ENCODE results near the gene MACROD2. TPM values are rescaled to one million over a fixed set of nuclear protein-coding genes. Genes with fewer than 3 reads are reported as not detected.

The MACROD2 gene
- total and polyA plus RNA-seq, 2 experiments from 2014 or later: 2.8 to 4.3 TPM

DNA sequence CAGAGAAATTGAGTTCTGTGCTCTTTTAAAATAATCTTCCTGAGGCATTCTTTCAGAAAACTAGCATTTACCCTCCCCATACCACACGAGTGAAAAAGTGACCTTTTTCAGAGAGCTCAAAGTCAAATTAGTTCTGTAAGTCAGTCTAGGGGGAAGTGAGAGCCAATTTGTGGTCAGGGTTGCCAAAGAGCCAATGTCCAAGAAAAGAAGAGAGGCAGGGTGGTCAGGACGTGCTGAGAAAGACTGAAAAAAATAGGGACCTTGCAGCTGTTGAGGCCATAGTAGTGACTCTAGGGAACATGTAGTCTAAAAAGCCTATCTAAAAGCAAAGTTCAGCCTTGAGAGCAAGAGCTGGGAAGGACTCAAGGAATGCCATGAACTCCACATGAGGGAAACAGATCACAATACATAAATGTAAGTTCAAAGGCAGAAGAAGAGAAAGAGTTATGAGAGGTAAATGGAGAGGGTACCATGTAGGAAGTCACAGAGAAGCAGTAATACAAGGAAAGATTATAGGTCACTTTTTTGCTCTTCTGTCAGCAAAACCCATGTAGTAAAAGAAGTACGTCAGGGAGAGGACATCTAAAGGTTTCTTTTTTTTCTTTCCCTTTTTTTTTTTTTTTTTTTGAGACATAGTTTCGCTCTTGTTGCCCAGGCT lies 907.2 kb downstream of the MACROD2 start:
- H3K4me3 ChIP-seq: no peak overlapping the region
- H2AFZ ChIP-seq: no peak overlapping the region
- no peaks in the 10 kb centered on the region for H4K20me1 ChIP-seq (replicated peaks; ENCODE audit: insufficient read depth)
- DNase-seq (ENCODE audit: low spot score) (no peak), ATAC-seq (no peak)
- H3K36me3 ChIP-seq (ENCODE audit: insufficient read depth): no peaks in the 10 kb centered on the region
- TF ChIP-seq JUNB (IDR thresholded peaks at IDR 0.05; ENCODE audit: unreplicated experiment) (no peak), ZNF331 (CRISPR knock-in tag; IDR thresholded peaks at IDR 0.05; ENCODE audit: low read depth) (no peak), POLR2AphosphoS5 (IDR thresholded peaks at IDR 0.05; ENCODE audit: low read depth) (no peak)
- TF ChIP-seq, protein P1, sequence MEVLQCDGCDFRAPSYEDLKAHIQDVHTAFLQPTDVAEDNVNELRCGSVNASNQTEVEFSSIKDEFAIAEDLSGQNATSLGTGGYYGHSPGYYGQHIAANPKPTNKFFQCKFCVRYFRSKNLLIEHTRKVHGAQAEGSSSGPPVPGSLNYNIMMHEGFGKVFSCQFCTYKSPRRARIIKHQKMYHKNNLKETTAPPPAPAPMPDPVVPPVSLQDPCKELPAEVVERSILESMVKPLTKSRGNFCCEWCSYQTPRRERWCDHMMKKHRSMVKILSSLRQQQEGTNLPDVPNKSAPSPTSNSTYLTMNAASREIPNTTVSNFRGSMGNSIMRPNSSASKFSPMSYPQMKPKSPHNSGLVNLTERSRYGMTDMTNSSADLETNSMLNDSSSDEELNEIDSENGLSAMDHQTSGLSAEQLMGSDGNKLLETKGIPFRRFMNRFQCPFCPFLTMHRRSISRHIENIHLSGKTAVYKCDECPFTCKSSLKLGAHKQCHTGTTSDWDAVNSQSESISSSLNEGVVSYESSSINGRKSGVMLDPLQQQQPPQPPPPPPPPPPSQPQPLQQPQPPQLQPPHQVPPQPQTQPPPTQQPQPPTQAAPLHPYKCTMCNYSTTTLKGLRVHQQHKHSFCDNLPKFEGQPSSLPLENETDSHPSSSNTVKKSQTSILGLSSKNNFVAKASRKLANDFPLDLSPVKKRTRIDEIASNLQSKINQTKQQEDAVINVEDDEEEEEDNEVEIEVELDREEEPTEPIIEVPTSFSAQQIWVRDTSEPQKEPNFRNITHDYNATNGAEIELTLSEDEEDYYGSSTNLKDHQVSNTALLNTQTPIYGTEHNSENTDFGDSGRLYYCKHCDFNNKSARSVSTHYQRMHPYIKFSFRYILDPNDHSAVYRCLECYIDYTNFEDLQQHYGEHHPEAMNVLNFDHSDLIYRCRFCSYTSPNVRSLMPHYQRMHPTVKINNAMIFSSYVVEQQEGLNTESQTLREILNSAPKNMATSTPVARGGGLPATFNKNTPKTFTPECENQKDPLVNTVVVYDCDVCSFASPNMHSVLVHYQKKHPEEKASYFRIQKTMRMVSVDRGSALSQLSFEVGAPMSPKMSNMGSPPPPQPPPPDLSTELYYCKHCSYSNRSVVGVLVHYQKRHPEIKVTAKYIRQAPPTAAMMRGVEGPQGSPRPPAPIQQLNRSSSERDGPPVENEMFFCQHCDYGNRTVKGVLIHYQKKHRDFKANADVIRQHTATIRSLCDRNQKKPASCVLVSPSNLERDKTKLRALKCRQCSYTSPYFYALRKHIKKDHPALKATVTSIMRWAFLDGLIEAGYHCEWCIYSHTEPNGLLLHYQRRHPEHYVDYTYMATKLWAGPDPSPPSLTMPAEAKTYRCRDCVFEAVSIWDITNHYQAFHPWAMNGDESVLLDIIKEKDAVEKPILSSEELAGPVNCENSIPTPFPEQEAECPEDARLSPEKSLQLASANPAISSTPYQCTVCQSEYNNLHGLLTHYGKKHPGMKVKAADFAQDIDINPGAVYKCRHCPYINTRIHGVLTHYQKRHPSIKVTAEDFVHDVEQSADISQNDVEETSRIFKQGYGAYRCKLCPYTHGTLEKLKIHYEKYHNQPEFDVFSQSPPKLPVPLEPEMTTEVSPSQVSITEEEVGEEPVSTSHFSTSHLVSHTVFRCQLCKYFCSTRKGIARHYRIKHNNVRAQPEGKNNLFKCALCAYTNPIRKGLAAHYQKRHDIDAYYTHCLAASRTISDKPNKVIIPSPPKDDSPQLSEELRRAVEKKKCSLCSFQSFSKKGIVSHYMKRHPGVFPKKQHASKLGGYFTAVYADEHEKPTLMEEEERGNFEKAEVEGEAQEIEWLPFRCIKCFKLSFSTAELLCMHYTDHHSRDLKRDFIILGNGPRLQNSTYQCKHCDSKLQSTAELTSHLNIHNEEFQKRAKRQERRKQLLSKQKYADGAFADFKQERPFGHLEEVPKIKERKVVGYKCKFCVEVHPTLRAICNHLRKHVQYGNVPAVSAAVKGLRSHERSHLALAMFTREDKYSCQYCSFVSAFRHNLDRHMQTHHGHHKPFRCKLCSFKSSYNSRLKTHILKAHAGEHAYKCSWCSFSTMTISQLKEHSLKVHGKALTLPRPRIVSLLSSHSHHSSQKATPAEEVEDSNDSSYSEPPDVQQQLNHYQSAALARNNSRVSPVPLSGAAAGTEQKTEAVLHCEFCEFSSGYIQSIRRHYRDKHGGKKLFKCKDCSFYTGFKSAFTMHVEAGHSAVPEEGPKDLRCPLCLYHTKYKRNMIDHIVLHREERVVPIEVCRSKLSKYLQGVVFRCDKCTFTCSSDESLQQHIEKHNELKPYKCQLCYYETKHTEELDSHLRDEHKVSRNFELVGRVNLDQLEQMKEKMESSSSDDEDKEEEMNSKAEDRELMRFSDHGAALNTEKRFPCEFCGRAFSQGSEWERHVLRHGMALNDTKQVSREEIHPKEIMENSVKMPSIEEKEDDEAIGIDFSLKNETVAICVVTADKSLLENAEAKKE (CRISPR knock-in tag; IDR thresholded peaks at IDR 0.05): no peak
- TF ChIP-seq, protein P2, sequence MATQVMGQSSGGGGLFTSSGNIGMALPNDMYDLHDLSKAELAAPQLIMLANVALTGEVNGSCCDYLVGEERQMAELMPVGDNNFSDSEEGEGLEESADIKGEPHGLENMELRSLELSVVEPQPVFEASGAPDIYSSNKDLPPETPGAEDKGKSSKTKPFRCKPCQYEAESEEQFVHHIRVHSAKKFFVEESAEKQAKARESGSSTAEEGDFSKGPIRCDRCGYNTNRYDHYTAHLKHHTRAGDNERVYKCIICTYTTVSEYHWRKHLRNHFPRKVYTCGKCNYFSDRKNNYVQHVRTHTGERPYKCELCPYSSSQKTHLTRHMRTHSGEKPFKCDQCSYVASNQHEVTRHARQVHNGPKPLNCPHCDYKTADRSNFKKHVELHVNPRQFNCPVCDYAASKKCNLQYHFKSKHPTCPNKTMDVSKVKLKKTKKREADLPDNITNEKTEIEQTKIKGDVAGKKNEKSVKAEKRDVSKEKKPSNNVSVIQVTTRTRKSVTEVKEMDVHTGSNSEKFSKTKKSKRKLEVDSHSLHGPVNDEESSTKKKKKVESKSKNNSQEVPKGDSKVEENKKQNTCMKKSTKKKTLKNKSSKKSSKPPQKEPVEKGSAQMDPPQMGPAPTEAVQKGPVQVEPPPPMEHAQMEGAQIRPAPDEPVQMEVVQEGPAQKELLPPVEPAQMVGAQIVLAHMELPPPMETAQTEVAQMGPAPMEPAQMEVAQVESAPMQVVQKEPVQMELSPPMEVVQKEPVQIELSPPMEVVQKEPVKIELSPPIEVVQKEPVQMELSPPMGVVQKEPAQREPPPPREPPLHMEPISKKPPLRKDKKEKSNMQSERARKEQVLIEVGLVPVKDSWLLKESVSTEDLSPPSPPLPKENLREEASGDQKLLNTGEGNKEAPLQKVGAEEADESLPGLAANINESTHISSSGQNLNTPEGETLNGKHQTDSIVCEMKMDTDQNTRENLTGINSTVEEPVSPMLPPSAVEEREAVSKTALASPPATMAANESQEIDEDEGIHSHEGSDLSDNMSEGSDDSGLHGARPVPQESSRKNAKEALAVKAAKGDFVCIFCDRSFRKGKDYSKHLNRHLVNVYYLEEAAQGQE (IDR thresholded peaks at IDR 0.05; ENCODE audit: unreplicated experiment): no peak
- TF ChIP-seq, protein P3, sequence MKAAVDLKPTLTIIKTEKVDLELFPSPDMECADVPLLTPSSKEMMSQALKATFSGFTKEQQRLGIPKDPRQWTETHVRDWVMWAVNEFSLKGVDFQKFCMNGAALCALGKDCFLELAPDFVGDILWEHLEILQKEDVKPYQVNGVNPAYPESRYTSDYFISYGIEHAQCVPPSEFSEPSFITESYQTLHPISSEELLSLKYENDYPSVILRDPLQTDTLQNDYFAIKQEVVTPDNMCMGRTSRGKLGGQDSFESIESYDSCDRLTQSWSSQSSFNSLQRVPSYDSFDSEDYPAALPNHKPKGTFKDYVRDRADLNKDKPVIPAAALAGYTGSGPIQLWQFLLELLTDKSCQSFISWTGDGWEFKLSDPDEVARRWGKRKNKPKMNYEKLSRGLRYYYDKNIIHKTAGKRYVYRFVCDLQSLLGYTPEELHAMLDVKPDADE (IDR thresholded peaks at IDR 0.05): no peak
- peaks cover 9% of the 10 kb centered on the region for H3K4me1 Mint-ChIP-seq
- H3K27ac ChIP-seq (ENCODE audit: low read depth): no peak overlapping the region
- no peaks in the 10 kb centered on the region for H3K79me2 ChIP-seq (replicated peaks; ENCODE audit: insufficient read depth)
- 0 out of 2 replicates have a peak, but pooled peaks cover 7% of the 10 kb centered on the region for H3K4me1 ChIP-seq (ENCODE audit: insufficient read depth)
- H3F3A ChIP-seq (replicated peaks; ENCODE audit: low read depth): no peaks in the 10 kb centered on the region
- no peak overlapping the region for H3K4me2 ChIP-seq
- no peaks in the 10 kb centered on the region for H3K27me3 ChIP-seq (ENCODE audit: insufficient read depth)
- H3K27me3 Mint-ChIP-seq (ENCODE audit: insufficient read depth, low read depth, poor library complexity): no peaks in the 10 kb centered on the region
- H3K9me2 ChIP-seq (ENCODE audit: insufficient read depth): no peaks in the 10 kb centered on the region; the same call in 1 of the 2 replicates
- H3K9me3 Mint-ChIP-seq: peaks cover 3% of the 10 kb centered on the region; the same call in 1 of the 3 replicates
- no peaks in the 10 kb centered on the region; the same call in 2 of the 3 replicates for H3K36me3 Mint-ChIP-seq (ENCODE audit: low read depth)
- H3K27ac Mint-ChIP-seq: 0 out of 2 replicates have a peak overlapping the region, but pooled peaks have one; percentile 5
- no peak overlapping the region for H3K4me3 Mint-ChIP-seq

Data from GM23338 (cell line).